Fibroblast of skin of left biceps (primary cell): ENCODE data around the gene MID1.

Source experiments
- DNase-seq, 2 experiments: peaks; one replicate each; pipeline ENCODE4 v3.0.0-alpha.2; 2013; ENCODE audit warnings: low read depth in 2 of 2

MID1 gene

GRCh38 chrX:10444204-10444603 lies 176.2 kb downstream of the MID1 start:
- DNase-seq: no peak

- DNase-seq: no peak
These were observed 178.9 kb downstream of the MID1 start for GRCh38 chrX:10441464-10441863.

- DNase-seq: no peak
These were observed 187.0 kb downstream of the MID1 start for GRCh38 chrX:10433296-10433965.

- no peak for DNase-seq
These were observed 190.5 kb downstream of the MID1 start for GRCh38 chrX:10429908-10430307.

GRCh38 chrX:10427249-10427648 lies 193.1 kb downstream of the MID1 start:
- no peak for DNase-seq

GRCh38 chrX:10423716-10424115 lies 196.7 kb downstream of the MID1 start:
- no peak for DNase-seq

GRCh38 chrX:10420134-10420533 lies 200.3 kb downstream of the MID1 start:
- DNase-seq: no peak

- no peak for DNase-seq
These were observed 204.0 kb downstream of the MID1 start for GRCh38 chrX:10416424-10416823.

GRCh38 chrX:10415306-10416001 lies 204.9 kb downstream of the MID1 start:
- DNase-seq: peak in 1 of 2 experiments; percentile 37

GRCh38 chrX:10414862-10415261 lies 205.5 kb downstream of the MID1 start:
- DNase-seq: peak in 1 of 2 experiments; percentile 53

GRCh38 chrX:10414156-10414824 lies 206.1 kb downstream of the MID1 start:
- no peak for DNase-seq

GRCh38 chrX:10404436-10404835 lies 215.9 kb downstream of the MID1 start:
- DNase-seq: peak; percentile 54 to 72

- no peak for DNase-seq
These were observed 219.1 kb downstream of the MID1 start for GRCh38 chrX:10401239-10401638.

GRCh38 chrX:10399043-10399741 lies 221.2 kb downstream of the MID1 start:
- no peak for DNase-seq

GRCh38 chrX:10398215-10398614 lies 222.2 kb downstream of the MID1 start:
- DNase-seq: no peak

GRCh38 chrX:10397349-10397748 lies 223.0 kb downstream of the MID1 start:
- DNase-seq: no peak

GRCh38 chrX:10395643-10396042 lies 224.7 kb downstream of the MID1 start:
- no peak for DNase-seq
